B cell (primary cell): ENCODE results near the gene PCGF5. TPM values are rescaled to one million over a fixed set of nuclear protein-coding genes. Genes with fewer than 3 reads are reported as not detected.

Experiments
- ATAC-seq: fragments of 200-7000 bp; cut with Tn5 transposase; one replicate; pipeline ENCODE4 v1.10.0; 2021; ENCODE audit warnings: low read depth, mild to moderate bottlenecking, moderate number of reproducible peaks, moderate library complexity
- CTCF ChIA-PET: fragments of 350-600 bp; sonication (Branson Sonifier 250); formaldehyde crosslinking; loops from one replicate; lab custom pipeline; 2021; ENCODE audit warnings: antibody characterized with exemption, inconsistent platforms; lab: Charles Lee
- POLR2A ChIA-PET: fragments of 350-600 bp; sonication (Branson Sonifier 250); formaldehyde crosslinking; loops from one replicate; lab custom pipeline; 2021; ENCODE audit warnings: antibody characterized with exemption; lab: Charles Lee
- DNase-seq: peaks from one replicate; pipeline ENCODE4 v3.0.0; 2013
- H2AFZ ChIP-seq: 2 replicates; pipeline ENCODE4 v1.6.1; 2012; ENCODE audit warnings: mild to moderate bottlenecking, low read depth, low read length; ENCODE audit not compliant: insufficient read depth, poor library complexity, severe bottlenecking
- H3K27ac ChIP-seq, 2 donors: 1 replicate in 1 of 2; 2 replicates in 1 of 2; pipeline ENCODE4 v1.5.1; 2012 to 2013; ENCODE audit warnings: low read length in 2 of 2, mild to moderate bottlenecking in 2 of 2, moderate library complexity in 1 of 2
- H3K27me3 ChIP-seq, 4 experiments: fragments of 200-600 bp in 1 of 4; sonication (generic) in 1 of 4; replicated peaks in 1 of 4; 1 replicate in 2 of 4; 2 replicates in 2 of 4; pipeline versions ENCODE4 v1.6.1 to v1.7.0; 2013 to 2016; ENCODE audit warnings: low read length in 3 of 4, mild to moderate bottlenecking in 2 of 4, mixed read lengths in 1 of 4, moderate library complexity in 1 of 4; ENCODE audit not compliant: insufficient read depth in 4 of 4, control insufficient read depth in 3 of 4; ENCODE audit errors: control extremely low read depth in 1 of 4
- H3K36me3 ChIP-seq, 2 experiments: replicated peaks in 1 of 2; 1 replicate in 1 of 2; 2 replicates in 1 of 2; pipeline versions ENCODE4 v1.6.1 to v1.7.1; 2013; ENCODE audit warnings: low read length in 1 of 2; ENCODE audit not compliant: insufficient read depth in 2 of 2, control insufficient read depth in 1 of 2; ENCODE audit errors: control extremely low read depth in 1 of 2, extremely low read depth in 1 of 2
- H3K4me1 ChIP-seq, 2 donors: fragments of 200-600 bp in 1 of 2; sonication (generic) in 1 of 2; 1 replicate in 1 of 2; 2 replicates in 1 of 2; pipeline versions ENCODE4 v1.5.1 to v1.6.1; 2013 to 2017; ENCODE audit warnings: low read length in 2 of 2; ENCODE audit not compliant: control insufficient read depth in 2 of 2, insufficient read depth in 2 of 2
- H3K4me2 ChIP-seq: replicated peaks from 2 replicates; pipeline ENCODE3; 2012; ENCODE audit warnings: mild to moderate bottlenecking, low read depth, low read length; ENCODE audit not compliant: poor library complexity, severe bottlenecking
- H3K4me3 ChIP-seq, 5 experiments: fragments of 200-600 bp in 1 of 5; sonication (generic) in 1 of 5; 1 replicate in 3 of 5; 2 replicates in 2 of 5; pipeline versions ENCODE4 v1.5.1 to v1.7.0; 2011 to 2016; ENCODE audit warnings: low read length in 4 of 5, mild to moderate bottlenecking in 4 of 5, low read depth in 2 of 5, control low read depth in 1 of 5, moderate library complexity in 1 of 5; ENCODE audit not compliant: insufficient read depth in 1 of 5; ENCODE audit errors: control extremely low read depth in 1 of 5, extremely low read depth in 1 of 5
- H3K79me2 ChIP-seq: fragments of 200-600 bp; sonication (generic); one replicate; pipeline ENCODE4 v1.6.0; 2016; ENCODE audit warnings: low read length; ENCODE audit not compliant: control insufficient read depth, insufficient read depth
- H3K9ac ChIP-seq: fragments of 200-600 bp; sonication (generic); 2 replicates; pipeline ENCODE4 v1.6.1; 2017; ENCODE audit warnings: mild to moderate bottlenecking, low read length, moderate library complexity
- H3K9me3 ChIP-seq, 3 donors: one replicate each; pipeline versions ENCODE4 v1.6.1 to v1.7.1; 2013; ENCODE audit warnings: low read length in 2 of 3; ENCODE audit not compliant: control insufficient read depth in 2 of 3, insufficient read depth in 1 of 3; ENCODE audit errors: control extremely low read depth in 1 of 3
- H4K20me1 ChIP-seq: 2 replicates; pipeline ENCODE4 v1.6.0; 2012; ENCODE audit warnings: mild to moderate bottlenecking, low read length; ENCODE audit not compliant: insufficient read depth, control insufficient read depth, poor library complexity, severe bottlenecking
- H3K27ac Mint-ChIP-seq: one replicate; pipeline ENCODE4 v1.8.0; 2021; ENCODE audit warnings: mixed read lengths
- H3K27me3 Mint-ChIP-seq: one replicate; pipeline ENCODE4 v1.8.0; 2021; ENCODE audit warnings: mixed read lengths
- H3K4me1 Mint-ChIP-seq: one replicate; pipeline ENCODE4 v1.8.0; 2021; ENCODE audit warnings: mixed read lengths
- H3K4me3 Mint-ChIP-seq: one replicate; pipeline ENCODE4 v1.8.0; 2021; ENCODE audit warnings: mixed read lengths
- H3K9me3 Mint-ChIP-seq: one replicate; pipeline ENCODE4 v1.8.0; 2022; ENCODE audit warnings: mixed read lengths; ENCODE audit not compliant: insufficient read depth
- EZH2 ChIP-seq: IDR thresholded peaks from 2 replicates; pipeline ENCODE4 v1.6.1; 2012; ENCODE audit warnings: borderline replicate concordance, low read depth, mild to moderate bottlenecking, moderate library complexity, low read length; ENCODE audit not compliant: insufficient read depth, poor library complexity, severe bottlenecking
- WGBS: methylation state at CpG from one replicate; pipeline ENCODE4 v1.1.5; 2013; ENCODE audit warnings: missing lambda C conversion rate; ENCODE audit not compliant: insufficient coverage; 5-methylcytosine and 5-hydroxymethylcytosine counted together
- intact Hi-C: fragments of 100-400 bp; cut with micrococcal nuclease; formaldehyde crosslinking; loops from one replicate; pipeline ENCODE4 v1.10.0; 2022
- polyA plus RNA-seq: library from polyadenylated mRNA; depleted of rRNA; stranded (reverse); fragments of >200 nt; gene quantifications from 2 replicates; pipeline ENCODE4 v1.2.3, GENCODE V29; 2012
- total RNA-seq, 2 donors: library from RNA; stranded (reverse); fragments of 120-200 nt in 1 of 2; gene quantifications; 1 replicate in 1 of 2; 2 replicates in 1 of 2; pipeline versions ENCODE4 v1.2.3 to v1.2.4, GENCODE V29; 2013 to 2022
- TF ChIP-seq, protein P1 (sequence below): fragments of 200-600 bp; IDR thresholded peaks from one replicate; pipeline ENCODE4 v1.8.0; 2022; ENCODE audit warnings: antibody characterized with exemption, mild to moderate bottlenecking

The PCGF5 gene
- total and polyA plus RNA-seq, 2 donors (not counting 1 experiment from before 2014, with no cell fraction given) = 37.6 to 102 TPM

- H3K4me2 ChIP-seq = no peak overlapping the region
- no peak overlapping the region for H3K27ac ChIP-seq
- H3K9me3 ChIP-seq = no peaks in the 10 kb centered on the region
- no peak for TF ChIP-seq EZH2
- TF ChIP-seq, protein P1, sequence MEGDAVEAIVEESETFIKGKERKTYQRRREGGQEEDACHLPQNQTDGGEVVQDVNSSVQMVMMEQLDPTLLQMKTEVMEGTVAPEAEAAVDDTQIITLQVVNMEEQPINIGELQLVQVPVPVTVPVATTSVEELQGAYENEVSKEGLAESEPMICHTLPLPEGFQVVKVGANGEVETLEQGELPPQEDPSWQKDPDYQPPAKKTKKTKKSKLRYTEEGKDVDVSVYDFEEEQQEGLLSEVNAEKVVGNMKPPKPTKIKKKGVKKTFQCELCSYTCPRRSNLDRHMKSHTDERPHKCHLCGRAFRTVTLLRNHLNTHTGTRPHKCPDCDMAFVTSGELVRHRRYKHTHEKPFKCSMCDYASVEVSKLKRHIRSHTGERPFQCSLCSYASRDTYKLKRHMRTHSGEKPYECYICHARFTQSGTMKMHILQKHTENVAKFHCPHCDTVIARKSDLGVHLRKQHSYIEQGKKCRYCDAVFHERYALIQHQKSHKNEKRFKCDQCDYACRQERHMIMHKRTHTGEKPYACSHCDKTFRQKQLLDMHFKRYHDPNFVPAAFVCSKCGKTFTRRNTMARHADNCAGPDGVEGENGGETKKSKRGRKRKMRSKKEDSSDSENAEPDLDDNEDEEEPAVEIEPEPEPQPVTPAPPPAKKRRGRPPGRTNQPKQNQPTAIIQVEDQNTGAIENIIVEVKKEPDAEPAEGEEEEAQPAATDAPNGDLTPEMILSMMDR = no peak
- CTCF ChIA-PET = interaction anchor here (2.5 to 3.4 kb wide), 2 partner anchors 45 to 384 kb away, joined by 5 to 9 read pairs; no protein-coding TSS in a partner anchor
- H3K4me3 ChIP-seq = no peak overlapping the region
- Mint-ChIP-seq H3K4me3 (no peak overlapping the region), H3K9me3 (no peaks in the 10 kb centered on the region), H3K27ac (no peak overlapping the region), H3K4me1 (peaks cover 9% of the 10 kb centered on the region), H3K27me3 (peaks cover 21% of the 10 kb centered on the region)
- intact Hi-C loops = loop anchor here (5.0 kb wide), 1 partner anchor 112 kb away; no protein-coding TSS in a partner anchor
- no peak overlapping the region for H2AFZ ChIP-seq
- H3K36me3 ChIP-seq = no peaks in the 10 kb centered on the region
- H3K4me1 ChIP-seq = peaks cover 11% of the 10 kb centered on the region in 2 donors
- 95% methylated on average over 4 of the region's 6 CpGs for WGBS
- no peaks in the 10 kb centered on the region for H4K20me1 ChIP-seq
- no peaks in the 10 kb centered on the region for H3K79me2 ChIP-seq
- H3K27me3 ChIP-seq = no peaks in the 10 kb centered on the region
- no peak for ATAC-seq
- POLR2A ChIA-PET = no interaction called here
- no peak overlapping the region for H3K9ac ChIP-seq
- DNase-seq = no peak
These were observed 74.9 kb downstream of the PCGF5 start for GRCh38 chr10:91295346-91295745.

- H3K27ac Mint-ChIP-seq = no peak overlapping the region
- WGBS = 0% methylated on average over 1 of the region's 2 CpGs
These were observed 76.0 kb downstream of the PCGF5 start for GRCh38 chr10:91296471-91296870.

More at GRCh38 chr10:91296471-91296870, 76.0 kb downstream of the PCGF5 start:
- POLR2A ChIA-PET = no interaction called here
- Mint-ChIP-seq H3K27me3 (peaks cover 21% of the 10 kb centered on the region), H3K4me1 (peaks cover 9% of the 10 kb centered on the region), H3K4me3 (no peak overlapping the region), H3K9me3 (no peaks in the 10 kb centered on the region)
- H3K4me2 ChIP-seq = no peak overlapping the region
- no peaks in the 10 kb centered on the region for H3K36me3 ChIP-seq
- TF ChIP-seq, protein P1 = no peak
- TF ChIP-seq EZH2 = no peak
- no peaks in the 10 kb centered on the region for H3K27me3 ChIP-seq
- H3K9ac ChIP-seq = no peak overlapping the region
- CTCF ChIA-PET = interaction anchor here (0.6 to 3.4 kb wide), 8 partner anchors 9 to 656 kb away, joined by 3 to 9 read pairs (median 4); no protein-coding TSS in a partner anchor
- no peak for DNase-seq
- H3K27ac ChIP-seq = no peak overlapping the region
- ATAC-seq = no peak
- H3K4me3 ChIP-seq = no peak overlapping the region
- no peaks in the 10 kb centered on the region for H3K9me3 ChIP-seq
- no peaks in the 10 kb centered on the region for H4K20me1 ChIP-seq
- peaks cover 11% of the 10 kb centered on the region in 2 donors for H3K4me1 ChIP-seq
- no peak overlapping the region for H2AFZ ChIP-seq
- intact Hi-C loops = loop anchor here (5.0 kb wide), 1 partner anchor 111 kb away; no protein-coding TSS in a partner anchor
- no peaks in the 10 kb centered on the region for H3K79me2 ChIP-seq
